GM12872 (cell line): ENCODE measurements around the gene INPP5A.

ENCODE experiments used
- TF ChIP-seq, protein P1 (sequence below): IDR thresholded peaks from 3 replicates; pipeline ENCODE4 v1.5.1; 2011; ENCODE audit warnings: low read depth, mild to moderate bottlenecking, low read length, moderate library complexity; ENCODE audit not compliant: insufficient read depth

INPP5A gene

GRCh38 chr10:132781556-132781955, 244.0 kb downstream of the INPP5A start:
- TF ChIP-seq, protein P1, sequence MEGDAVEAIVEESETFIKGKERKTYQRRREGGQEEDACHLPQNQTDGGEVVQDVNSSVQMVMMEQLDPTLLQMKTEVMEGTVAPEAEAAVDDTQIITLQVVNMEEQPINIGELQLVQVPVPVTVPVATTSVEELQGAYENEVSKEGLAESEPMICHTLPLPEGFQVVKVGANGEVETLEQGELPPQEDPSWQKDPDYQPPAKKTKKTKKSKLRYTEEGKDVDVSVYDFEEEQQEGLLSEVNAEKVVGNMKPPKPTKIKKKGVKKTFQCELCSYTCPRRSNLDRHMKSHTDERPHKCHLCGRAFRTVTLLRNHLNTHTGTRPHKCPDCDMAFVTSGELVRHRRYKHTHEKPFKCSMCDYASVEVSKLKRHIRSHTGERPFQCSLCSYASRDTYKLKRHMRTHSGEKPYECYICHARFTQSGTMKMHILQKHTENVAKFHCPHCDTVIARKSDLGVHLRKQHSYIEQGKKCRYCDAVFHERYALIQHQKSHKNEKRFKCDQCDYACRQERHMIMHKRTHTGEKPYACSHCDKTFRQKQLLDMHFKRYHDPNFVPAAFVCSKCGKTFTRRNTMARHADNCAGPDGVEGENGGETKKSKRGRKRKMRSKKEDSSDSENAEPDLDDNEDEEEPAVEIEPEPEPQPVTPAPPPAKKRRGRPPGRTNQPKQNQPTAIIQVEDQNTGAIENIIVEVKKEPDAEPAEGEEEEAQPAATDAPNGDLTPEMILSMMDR = no peak

DNA sequence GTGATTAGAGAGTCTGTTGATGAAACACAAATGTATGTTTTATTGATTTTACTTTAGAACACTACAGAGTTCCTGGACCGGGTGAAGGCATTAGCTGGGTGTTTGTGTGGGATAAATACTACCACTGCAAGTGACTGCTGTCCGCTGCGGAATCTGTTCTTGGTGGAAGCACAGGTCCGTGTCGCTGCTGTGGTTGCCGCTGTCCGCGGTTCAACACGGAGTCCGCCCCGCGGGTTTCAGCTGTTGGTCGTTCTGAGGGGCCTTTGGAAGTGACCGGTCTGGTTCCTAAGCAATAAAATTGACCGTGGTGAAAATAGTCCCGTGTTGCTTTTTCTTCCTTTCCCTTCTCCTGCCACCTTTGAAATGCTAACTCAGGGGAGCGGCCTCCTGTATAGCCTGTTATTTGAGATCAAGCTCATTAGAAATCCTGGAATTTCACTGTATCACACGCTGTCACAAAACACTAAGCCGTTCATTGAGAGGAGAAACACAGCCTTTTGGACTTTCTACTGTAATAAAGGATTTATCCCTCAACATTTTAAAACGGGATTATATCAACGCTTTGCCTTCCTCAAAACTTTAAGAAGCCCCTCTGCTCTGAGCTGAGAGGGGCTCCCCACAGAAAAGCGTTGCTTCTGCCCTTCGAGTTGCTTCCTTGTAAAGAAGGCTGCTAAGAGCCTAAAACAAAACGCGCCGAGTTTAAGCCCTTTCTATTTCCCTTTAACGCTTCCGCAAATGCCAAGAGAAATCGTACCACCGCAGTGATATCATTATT, 245.8 kb downstream of the INPP5A start:
- TF ChIP-seq, protein P1 = no peak

GRCh38 chr10:132783940-132784865, 246.6 kb downstream of the INPP5A start:
- TF ChIP-seq, protein P1 = no peak

GRCh38 chr10:132784866-132785722, 247.5 kb downstream of the INPP5A start:
- TF ChIP-seq, protein P1 = no peak

GRCh38 chr10:132785723-132786475, 248.3 kb downstream of the INPP5A start, which contains the start of gene NKX6-2:
Gene NKX6-2 (minus strand): TSS chr10:132786147. CDS start chr10:132785948, 199 bp downstream.
- TF ChIP-seq, protein P1 = no peak

DNA sequence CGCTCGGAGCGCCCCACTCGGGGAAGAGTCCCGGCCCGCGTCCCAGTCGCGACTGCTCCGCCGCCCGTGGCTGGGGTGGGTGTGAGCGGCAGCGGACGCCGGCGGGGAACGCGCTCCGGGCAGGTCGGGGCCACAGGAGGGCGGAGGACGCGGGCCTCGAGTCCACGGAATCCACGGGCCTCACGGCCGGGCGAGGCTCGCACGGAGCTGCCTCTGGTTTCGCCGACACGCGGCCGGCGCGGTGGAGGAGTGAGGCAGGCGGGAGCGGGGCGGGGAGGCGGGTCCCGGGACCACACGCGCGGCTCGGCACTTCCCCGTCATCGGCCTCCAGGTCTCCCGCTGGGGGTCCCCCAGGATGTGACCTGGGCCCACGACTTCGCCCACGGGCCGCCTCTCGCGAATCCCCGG, 248.9 kb downstream of the INPP5A start:
- TF ChIP-seq, protein P1 = no peak
